Kidney (tissue), 14 donors: ENCODE results near the gene FYTTD1. TPM values are rescaled to one million over a fixed set of nuclear protein-coding genes. Genes with fewer than 3 reads are reported as not detected.
A peak's percentile ranks its signal among the peaks of the same experiment; 100 is the strongest.

Experiments used
- DNase-seq, 5 donors: peaks; one replicate each; pipeline ENCODE4 v3.0.0-alpha.2; 2013 to 2020
- FAIRE-seq: peaks from 2 replicates; lab custom pipeline; 2012; peaks lifted over from hg19 to GRCh38; lab: Jason Lieb, UNC
- H3K27ac ChIP-seq, 2 donors: one replicate each; pipeline ENCODE4 v1.7.0; 2013; ENCODE audit warnings: low read depth in 2 of 2, low read length in 2 of 2, inconsistent platforms in 1 of 2
- H3K27me3 ChIP-seq: one replicate; pipeline ENCODE4 v1.7.1; 2013; ENCODE audit warnings: low read length, inconsistent platforms; ENCODE audit not compliant: control insufficient read depth, insufficient read depth
- H3K36me3 ChIP-seq, 3 donors: one replicate each; pipeline versions ENCODE4 v1.7.0 to v1.7.1; 2013; ENCODE audit warnings: low read length in 3 of 3, control low read depth in 1 of 3, inconsistent platforms in 1 of 3; ENCODE audit not compliant: insufficient read depth in 3 of 3, control insufficient read depth in 2 of 3
- H3K4me1 ChIP-seq, 3 donors: one replicate each; pipeline versions ENCODE4 v1.7.0 to v1.7.1; 2013; ENCODE audit warnings: low read length in 3 of 3, inconsistent platforms in 1 of 3, low read depth in 1 of 3; ENCODE audit not compliant: control insufficient read depth in 2 of 3, insufficient read depth in 2 of 3
- H3K4me3 ChIP-seq, 3 donors: one replicate each; pipeline versions ENCODE4 v1.7.0 to v1.8.1; 2013; ENCODE audit warnings: low read length in 3 of 3, control low read depth in 1 of 3, inconsistent platforms in 1 of 3
- H3K9ac ChIP-seq, 3 donors: one replicate each; pipeline versions ENCODE4 v1.7.0 to v1.7.1; 2013; ENCODE audit warnings: low read length in 3 of 3, control low read depth in 1 of 3, inconsistent platforms in 1 of 3
- H3K9me3 ChIP-seq, 3 donors: one replicate each; pipeline versions ENCODE4 v1.7.0 to v1.7.1; 2013; ENCODE audit warnings: low read length in 3 of 3, control low read depth in 1 of 3, inconsistent platforms in 1 of 3; ENCODE audit not compliant: control insufficient read depth in 2 of 3, insufficient read depth in 1 of 3
- intact Hi-C: fragments of 100-400 bp; cut with DNase I; formaldehyde crosslinking; loops from one replicate; pipeline ENCODE4 v1.11.1; 2022
- polyA plus RNA-seq: library from polyadenylated mRNA; stranded (reverse); fragments of 350-450 nt; fragmentation: Illumina TruSeq; extraction: RNeasy Lipid Tissue Mini Kit (QIAGEN cat#74804); gene quantifications from one replicate; pipeline ENCODE4 v1.2.3, GENCODE V29; 2014; ENCODE audit warnings: low read depth, low replicate concordance; ENCODE audit not compliant: insufficient read depth
- total RNA-seq: library from RNA; stranded (reverse); fragmentation: NEBNext Ultra II Directional; extraction: Animal tissue kit (Norgen Biotek cat#: 25700); gene quantifications from one replicate; pipeline ENCODE4 v1.2.1, GENCODE V29; 2021
- TF ChIP-seq, protein P1 (sequence below): IDR thresholded peaks from 3 replicates; pipeline ENCODE4 v1.5.1; 2012; ENCODE audit warnings: mild to moderate bottlenecking, moderate library complexity, borderline replicate concordance; ENCODE audit not compliant: insufficient read depth; ENCODE audit errors: extremely low read depth
- donor health status: control.
- donor health status: control.
- donor health status: control.
- donor health status: control.
- donor health status: control.
- donor health status: DM: yes; HTN: yes; CAD: no.
- donor health status: Normal renal cell carcinoma (clear cell type).

The FYTTD1 gene
- total and polyA plus RNA-seq, 2 donors from 2014 or later = 11.9 to 53.7 TPM

DNA sequence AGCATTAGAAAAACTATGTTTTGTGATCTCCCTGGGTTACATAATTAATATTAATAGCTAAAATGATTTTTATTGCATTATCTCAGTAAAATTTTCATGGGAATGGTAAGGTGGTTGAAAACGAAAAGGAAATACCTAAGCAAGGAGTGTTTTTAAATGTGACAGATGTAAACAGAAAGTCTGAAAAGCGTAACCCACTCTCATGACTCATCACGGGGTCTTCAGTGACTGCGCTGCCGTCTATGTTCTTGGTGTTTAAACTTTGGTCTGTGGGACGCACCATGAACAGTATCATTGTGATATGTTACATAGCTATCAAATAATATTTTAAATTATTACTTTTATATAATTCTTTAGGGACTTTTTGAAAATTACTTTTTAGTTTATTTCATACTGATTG is 61.2 kb downstream of the FYTTD1 start:
- no peak for DNase-seq
- TF ChIP-seq, protein P1, sequence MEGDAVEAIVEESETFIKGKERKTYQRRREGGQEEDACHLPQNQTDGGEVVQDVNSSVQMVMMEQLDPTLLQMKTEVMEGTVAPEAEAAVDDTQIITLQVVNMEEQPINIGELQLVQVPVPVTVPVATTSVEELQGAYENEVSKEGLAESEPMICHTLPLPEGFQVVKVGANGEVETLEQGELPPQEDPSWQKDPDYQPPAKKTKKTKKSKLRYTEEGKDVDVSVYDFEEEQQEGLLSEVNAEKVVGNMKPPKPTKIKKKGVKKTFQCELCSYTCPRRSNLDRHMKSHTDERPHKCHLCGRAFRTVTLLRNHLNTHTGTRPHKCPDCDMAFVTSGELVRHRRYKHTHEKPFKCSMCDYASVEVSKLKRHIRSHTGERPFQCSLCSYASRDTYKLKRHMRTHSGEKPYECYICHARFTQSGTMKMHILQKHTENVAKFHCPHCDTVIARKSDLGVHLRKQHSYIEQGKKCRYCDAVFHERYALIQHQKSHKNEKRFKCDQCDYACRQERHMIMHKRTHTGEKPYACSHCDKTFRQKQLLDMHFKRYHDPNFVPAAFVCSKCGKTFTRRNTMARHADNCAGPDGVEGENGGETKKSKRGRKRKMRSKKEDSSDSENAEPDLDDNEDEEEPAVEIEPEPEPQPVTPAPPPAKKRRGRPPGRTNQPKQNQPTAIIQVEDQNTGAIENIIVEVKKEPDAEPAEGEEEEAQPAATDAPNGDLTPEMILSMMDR = no peak
- Histone ChIP-seq H3K9me3 (no peaks in the 10 kb centered on the region), H3K27ac (no peak overlapping the region), H3K9ac (no peak overlapping the region), H3K36me3 (no peaks in the 10 kb centered on the region), H3K27me3 (no peaks in the 10 kb centered on the region), H3K4me1 (no peaks in the 10 kb centered on the region), H3K4me3 (no peak overlapping the region)
- intact Hi-C loops = no loop called here
- FAIRE-seq = peak; percentile 41

DNA sequence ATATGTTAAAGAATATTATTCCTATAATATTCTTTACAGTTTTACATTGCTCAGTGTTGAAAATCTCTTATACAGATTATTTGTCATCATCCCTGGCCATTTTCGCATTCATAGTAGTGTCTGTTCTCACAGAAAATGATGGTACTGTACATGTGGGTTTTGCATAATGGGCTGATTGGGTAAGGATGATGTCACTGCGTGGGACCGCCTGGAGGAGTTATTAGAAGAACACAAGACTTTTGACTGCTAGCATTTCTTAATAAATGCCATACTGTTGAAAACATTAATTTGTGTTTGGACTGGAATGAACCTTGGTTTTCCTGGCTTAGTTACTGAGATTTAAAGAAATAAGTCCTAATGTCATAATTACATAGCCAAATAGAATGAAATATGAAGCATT is 61.7 kb downstream of the FYTTD1 start:
- Histone ChIP-seq H3K4me1 (no peaks in the 10 kb centered on the region), H3K9ac (no peak overlapping the region), H3K4me3 (no peak overlapping the region), H3K27me3 (no peaks in the 10 kb centered on the region), H3K36me3 (no peaks in the 10 kb centered on the region), H3K9me3 (no peaks in the 10 kb centered on the region), H3K27ac (no peak overlapping the region)
- intact Hi-C loops = no loop called here
- TF ChIP-seq, protein P1 = no peak
- FAIRE-seq = no peak
- DNase-seq = no peak

DNA sequence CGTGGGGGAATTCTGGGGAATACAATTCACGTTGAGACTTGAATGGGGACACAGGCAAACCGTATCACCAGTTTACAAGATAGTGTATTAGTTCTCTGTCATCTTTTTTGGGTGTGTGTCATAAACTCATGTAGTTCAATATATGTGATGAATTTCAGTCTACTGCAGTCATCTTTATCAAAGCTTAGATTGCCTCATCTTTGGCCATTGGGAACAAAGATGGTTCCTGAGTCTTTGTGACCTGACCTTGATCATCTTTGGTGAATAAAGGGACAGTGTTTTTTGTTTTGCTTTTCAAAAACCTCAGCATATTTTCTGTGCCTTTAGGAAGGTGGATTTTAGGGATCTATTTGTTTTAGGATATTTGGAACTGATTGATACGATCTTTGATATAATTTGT is 64.7 kb downstream of the FYTTD1 start:
- Histone ChIP-seq H3K4me1 (no peaks in the 10 kb centered on the region), H3K36me3 (no peaks in the 10 kb centered on the region), H3K9ac (no peak overlapping the region), H3K4me3 (no peak overlapping the region), H3K27me3 (no peaks in the 10 kb centered on the region), H3K27ac (no peak overlapping the region), H3K9me3 (no peaks in the 10 kb centered on the region)
- FAIRE-seq = no peak
- DNase-seq = no peak
- intact Hi-C loops = no loop called here
- TF ChIP-seq, protein P1 = no peak
